ENCODE data around the gene ARAP3.

DNA sequence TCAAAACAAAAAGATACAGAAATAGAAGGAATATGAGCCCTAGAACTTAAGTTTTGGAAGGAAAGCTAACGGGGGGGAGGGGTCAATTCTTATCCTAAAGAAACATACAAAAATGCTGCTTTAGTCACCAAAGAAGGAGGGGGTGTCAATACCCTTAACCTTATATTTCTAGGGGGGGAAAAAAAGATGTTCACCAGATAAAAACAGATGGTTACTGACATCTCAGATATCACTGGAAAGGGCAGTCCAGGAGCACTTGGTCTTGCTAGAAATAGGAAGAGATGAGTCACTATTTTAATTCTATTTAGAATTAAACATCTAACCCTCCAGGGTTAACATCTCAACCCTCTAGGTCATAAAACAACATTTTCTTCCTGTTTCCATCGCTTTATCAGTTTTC is 64.9 kb downstream of the ARAP3 start:
- TF ChIP-seq, protein P1, sequence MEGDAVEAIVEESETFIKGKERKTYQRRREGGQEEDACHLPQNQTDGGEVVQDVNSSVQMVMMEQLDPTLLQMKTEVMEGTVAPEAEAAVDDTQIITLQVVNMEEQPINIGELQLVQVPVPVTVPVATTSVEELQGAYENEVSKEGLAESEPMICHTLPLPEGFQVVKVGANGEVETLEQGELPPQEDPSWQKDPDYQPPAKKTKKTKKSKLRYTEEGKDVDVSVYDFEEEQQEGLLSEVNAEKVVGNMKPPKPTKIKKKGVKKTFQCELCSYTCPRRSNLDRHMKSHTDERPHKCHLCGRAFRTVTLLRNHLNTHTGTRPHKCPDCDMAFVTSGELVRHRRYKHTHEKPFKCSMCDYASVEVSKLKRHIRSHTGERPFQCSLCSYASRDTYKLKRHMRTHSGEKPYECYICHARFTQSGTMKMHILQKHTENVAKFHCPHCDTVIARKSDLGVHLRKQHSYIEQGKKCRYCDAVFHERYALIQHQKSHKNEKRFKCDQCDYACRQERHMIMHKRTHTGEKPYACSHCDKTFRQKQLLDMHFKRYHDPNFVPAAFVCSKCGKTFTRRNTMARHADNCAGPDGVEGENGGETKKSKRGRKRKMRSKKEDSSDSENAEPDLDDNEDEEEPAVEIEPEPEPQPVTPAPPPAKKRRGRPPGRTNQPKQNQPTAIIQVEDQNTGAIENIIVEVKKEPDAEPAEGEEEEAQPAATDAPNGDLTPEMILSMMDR (optimal IDR thresholded peaks at IDR 0.05 in 1 of 3, IDR thresholded peaks at IDR 0.05 in 1 of 3, conservative IDR thresholded peaks at IDR 0.05 in 1 of 3; ENCODE audit: extremely low read depth in 1 of 3, insufficient read depth in 2 of 3, low read length in 3 of 3), result no peak
- no peak for TF ChIP-seq EZH2 (IDR thresholded peaks at IDR 0.05; ENCODE audit: low read length)

Data from keratinocyte (primary cell).